K562 (cell line): Measurements from ENCODE around the gene CHCHD10. TPM values are rescaled to one million over a fixed set of nuclear protein-coding genes. Genes with fewer than 3 reads are reported as not detected.

Experiments used
- ATF1 ChIP-seq, 2 experiments: fragments of 450-650 bp in 1 of 2; IDR thresholded peaks; 2 replicates each; pipeline ENCODE4 v1.6.1; 2016; ENCODE audit warnings: missing compliant biosample characterization in 1 of 2, missing genetic modification characterization in 1 of 2
- CXXC5 ChIP-seq: fragments of 250-450 bp; sonication (Bioruptor Pico); IDR thresholded peaks from 2 replicates; pipeline ENCODE4 v1.8.0; 2022; ENCODE audit warnings: inconsistent platforms, mild to moderate bottlenecking, moderate library complexity
- HNRNPUL1 ChIP-seq: fragments of 200-400 bp; formaldehyde crosslinking; IDR thresholded peaks from 2 replicates; pipeline ENCODE4 v1.6.1; 2017; ENCODE audit warnings: low read length
- MEF2A ChIP-seq: IDR thresholded peaks from 2 replicates; pipeline ENCODE4 v1.6.1; 2011; ENCODE audit warnings: low read depth, mild to moderate bottlenecking, low read length, moderate library complexity; ENCODE audit not compliant: control insufficient read depth
- MYC ChIP-seq, 2 experiments: fragments of 250-450 bp in 1 of 2; sonication (Bioruptor Pico) in 1 of 2; IDR thresholded peaks; 2 replicates each; pipeline versions ENCODE4 v1.5.1 to v1.6.1; 2012 to 2021; ENCODE audit warnings: low read depth in 2 of 2, borderline replicate concordance in 1 of 2, improper control_type of control experiment in 1 of 2, low read length in 1 of 2, mild to moderate bottlenecking in 1 of 2, moderate library complexity in 1 of 2
- NR2C1 ChIP-seq, 2 experiments: fragments of 450-650 bp; IDR thresholded peaks; 2 replicates each; pipeline ENCODE4 v1.6.1; 2017; ENCODE audit warnings: mild to moderate bottlenecking in 2 of 2, antibody characterized with exemption in 1 of 2, inconsistent platforms in 1 of 2, missing compliant biosample characterization in 1 of 2, missing genetic modification characterization in 1 of 2
- NR4A1 ChIP-seq, 2 experiments: fragments of 250-450 bp in 1 of 2; fragments of 450-650 bp in 1 of 2; sonication (Bioruptor Pico) in 1 of 2; IDR thresholded peaks; 2 replicates each; pipeline versions ENCODE4 v1.4.0 to v1.6.1; 2016 to 2020; ENCODE audit warnings: mild to moderate bottlenecking in 2 of 2, missing compliant biosample characterization in 1 of 2, missing genetic modification characterization in 1 of 2, moderate library complexity in 1 of 2
- PHF8 ChIP-seq: fragments of 200-600 bp; sonication (generic); IDR thresholded peaks from 2 replicates; pipeline ENCODE4 v1.6.1; 2012; ENCODE audit warnings: mixed run types, mild to moderate bottlenecking, inconsistent platforms, low read length, moderate library complexity, borderline replicate concordance
- POLR2G ChIP-seq: fragments of 200-400 bp; formaldehyde crosslinking; IDR thresholded peaks from 2 replicates; pipeline ENCODE4 v1.6.1; 2017; ENCODE audit warnings: low read depth, mild to moderate bottlenecking, antibody characterized with exemption, low read length, moderate library complexity
- RB1 ChIP-seq: fragments of 450-650 bp; IDR thresholded peaks from 2 replicates; pipeline ENCODE4 v1.6.1; 2017; ENCODE audit warnings: low read depth, mild to moderate bottlenecking
- RHOXF2B ChIP-seq: fragments of 250-450 bp; sonication (Bioruptor Pico); conservative IDR thresholded peaks from 2 replicates; pipeline ENCODE4 v1.5.1; 2021
- SMARCB1 ChIP-seq: IDR thresholded peaks from 2 replicates; pipeline ENCODE4 v1.6.1; 2011; ENCODE audit warnings: improper control_type of control experiment, low read depth; ENCODE audit not compliant: insufficient read length
- TAF1 ChIP-seq: IDR thresholded peaks from 2 replicates; pipeline ENCODE4 v1.6.1; 2011; ENCODE audit warnings: mild to moderate bottlenecking, low read length, moderate library complexity; ENCODE audit not compliant: insufficient read depth, control insufficient read depth, severe bottlenecking; ENCODE audit errors: extremely low read depth
- TAF15 ChIP-seq: fragments of 200-400 bp; formaldehyde crosslinking; IDR thresholded peaks from 2 replicates; pipeline ENCODE4 v1.6.1; 2017; ENCODE audit warnings: mild to moderate bottlenecking, low read depth, low read length, moderate library complexity
- TOE1 ChIP-seq, 2 experiments: fragments of 450-650 bp in 1 of 2; sonication (generic) in 1 of 2; formaldehyde crosslinking in 1 of 2; IDR thresholded peaks; 2 replicates each; pipeline versions ENCODE4 v1.7.1 to v1.8.0; 2016 to 2022; ENCODE audit warnings: borderline replicate concordance in 2 of 2, mild to moderate bottlenecking in 2 of 2, antibody characterized with exemption in 1 of 2, inconsistent platforms in 1 of 2, low read depth in 1 of 2, missing genetic modification reagents in 1 of 2, moderate library complexity in 1 of 2
- polyA plus RNA-seq, 8 experiments: library from polyadenylated mRNA; depleted of rRNA in 4 of 8; stranded (reverse) in 5 of 8; unstranded in 3 of 8; fragments of >200 nt; fragmentation: Nextera tagmentation in 2 of 8; fragmentation: Illumina TruSeq in 1 of 8; extraction: Ambion mirVana in 2 of 8; extraction: Trizol in 1 of 8; gene quantifications; 2 replicates each; pipeline versions ENCODE4 v1.2.1 to v1.2.3, GENCODE V29; 2011 to 2014; ENCODE audit warnings: inconsistent platforms in 1 of 8, missing spikeins in 1 of 8
- total RNA-seq, 7 experiments: library from RNA; depleted of rRNA in 6 of 7; stranded (reverse); fragments of >200 nt in 6 of 7; fragmentation: Illumina TruSeq in 2 of 7; extraction: Trizol in 2 of 7; gene quantifications; 2 replicates each; pipeline versions ENCODE4 v1.2.1 to v1.2.3, GENCODE V29; 2011 to 2021; ENCODE audit warnings: low replicate concordance in 1 of 7
- TF ChIP-seq, protein P1 (sequence below): sonication (generic); formaldehyde crosslinking; IDR thresholded peaks from 2 replicates; pipeline ENCODE4 v1.4.0; 2020; ENCODE audit warnings: mild to moderate bottlenecking, missing genetic modification reagents
- TF ChIP-seq, protein P2 (sequence below): fragments of 200-800 bp; sonication (Bioruptor generic); IDR thresholded peaks from 2 replicates; pipeline ENCODE4 v1.6.1; 2017; ENCODE audit warnings: missing genetic modification characterization, missing compliant biosample characterization

Gene CHCHD10
- total and polyA plus RNA-seq, 9 of the 15 experiments (the other 6 are each of a cell fraction or from before 2014, with no cell fraction given) = 15.2 to 292 (median 102) TPM

DNA sequence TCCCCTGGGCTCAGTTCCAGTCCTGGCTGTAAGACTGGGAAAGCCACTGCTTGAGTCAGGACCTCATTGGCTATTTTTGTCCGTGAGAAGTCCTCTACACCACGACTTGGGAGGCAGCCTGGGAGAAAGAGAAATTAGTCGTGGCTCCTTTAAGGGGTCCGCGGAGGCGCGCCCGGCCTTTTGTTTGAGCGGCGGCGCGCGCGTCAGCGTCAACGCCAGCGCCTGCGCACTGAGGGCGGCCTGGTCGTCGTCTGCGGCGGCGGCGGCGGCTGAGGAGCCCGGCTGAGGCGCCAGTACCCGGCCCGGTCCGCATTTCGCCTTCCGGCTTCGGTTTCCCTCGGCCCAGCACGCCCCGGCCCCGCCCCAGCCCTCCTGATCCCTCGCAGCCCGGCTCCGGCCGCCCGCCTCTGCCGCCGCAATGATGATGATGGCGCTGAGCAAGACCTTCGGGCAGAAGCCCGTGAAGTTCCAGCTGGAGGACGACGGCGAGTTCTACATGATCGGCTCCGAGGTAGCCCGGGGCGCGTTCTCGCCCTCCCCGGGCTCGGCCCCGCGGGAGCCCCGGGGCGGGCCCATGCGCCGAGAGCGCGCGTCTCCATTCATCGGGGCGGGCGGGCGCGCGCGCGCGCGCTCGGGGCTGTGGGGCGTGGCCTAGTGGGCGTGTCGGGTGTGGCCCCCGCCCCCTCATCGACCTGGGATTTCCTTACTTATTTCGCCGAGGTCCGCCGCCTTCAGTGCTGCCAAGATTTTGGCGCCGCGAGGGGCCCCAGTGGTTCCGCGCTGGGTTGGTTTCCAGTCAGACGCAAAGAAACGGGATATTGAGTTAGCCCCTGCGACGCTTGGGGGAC is 19.2 kb upstream of the CHCHD10 start, which contains the start of gene SMARCB1 (continued):
- TF ChIP-seq, protein P1, sequence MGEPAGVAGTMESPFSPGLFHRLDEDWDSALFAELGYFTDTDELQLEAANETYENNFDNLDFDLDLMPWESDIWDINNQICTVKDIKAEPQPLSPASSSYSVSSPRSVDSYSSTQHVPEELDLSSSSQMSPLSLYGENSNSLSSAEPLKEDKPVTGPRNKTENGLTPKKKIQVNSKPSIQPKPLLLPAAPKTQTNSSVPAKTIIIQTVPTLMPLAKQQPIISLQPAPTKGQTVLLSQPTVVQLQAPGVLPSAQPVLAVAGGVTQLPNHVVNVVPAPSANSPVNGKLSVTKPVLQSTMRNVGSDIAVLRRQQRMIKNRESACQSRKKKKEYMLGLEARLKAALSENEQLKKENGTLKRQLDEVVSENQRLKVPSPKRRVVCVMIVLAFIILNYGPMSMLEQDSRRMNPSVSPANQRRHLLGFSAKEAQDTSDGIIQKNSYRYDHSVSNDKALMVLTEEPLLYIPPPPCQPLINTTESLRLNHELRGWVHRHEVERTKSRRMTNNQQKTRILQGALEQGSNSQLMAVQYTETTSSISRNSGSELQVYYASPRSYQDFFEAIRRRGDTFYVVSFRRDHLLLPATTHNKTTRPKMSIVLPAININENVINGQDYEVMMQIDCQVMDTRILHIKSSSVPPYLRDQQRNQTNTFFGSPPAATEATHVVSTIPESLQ (CRISPR knock-in tag) = 0 out of 2 replicates have a peak, but pooled peaks have one; percentile 67
- TF ChIP-seq RHOXF2B (CRISPR knock-in tag) (no peak), CXXC5 (CRISPR knock-in tag) (peak; percentile 64), NR2C1 (IDR thresholded peaks at IDR 0.05) (no peak), NR2C1 (tag; IDR thresholded peaks at IDR 0.05) (no peak), MEF2A (no peak), TAF15 (no peak), POLR2G (peak; percentile 92), TOE1 (IDR thresholded peaks at IDR 0.05; ENCODE audit: borderline replicate concordance) (peak; percentile 49; the same call in 1 of the 2 replicates), TOE1 (CRISPR knock-in tag; IDR thresholded peaks at IDR 0.05; ENCODE audit: borderline replicate concordance, low read depth) (no peak), RB1 (no peak; the same call in 1 of the 2 replicates), MYC (IDR thresholded peaks at IDR 0.05; ENCODE audit: low read depth, low read length) (peak; percentile 19; the same call in 1 of the 2 replicates), MYC (CRISPR knock-in tag; IDR thresholded peaks at IDR 0.05; ENCODE audit: borderline replicate concordance, low read depth) (no peak), HNRNPUL1 (no peak), PHF8 (peak; percentile 89), SMARCB1 (no peak), ATF1 (CRISPR knock-in tag; IDR thresholded peaks at IDR 0.05) (no peak), ATF1 (tag; IDR thresholded peaks at IDR 0.05) (peak; percentile 53; the same call in 1 of the 2 replicates), NR4A1 (CRISPR knock-in tag; IDR thresholded peaks at IDR 0.05) (no peak), NR4A1 (tag; IDR thresholded peaks at IDR 0.05) (peak; percentile 50; the same call in 1 of the 2 replicates), TAF1 (peak; percentile 70)
- TF ChIP-seq, protein P2, sequence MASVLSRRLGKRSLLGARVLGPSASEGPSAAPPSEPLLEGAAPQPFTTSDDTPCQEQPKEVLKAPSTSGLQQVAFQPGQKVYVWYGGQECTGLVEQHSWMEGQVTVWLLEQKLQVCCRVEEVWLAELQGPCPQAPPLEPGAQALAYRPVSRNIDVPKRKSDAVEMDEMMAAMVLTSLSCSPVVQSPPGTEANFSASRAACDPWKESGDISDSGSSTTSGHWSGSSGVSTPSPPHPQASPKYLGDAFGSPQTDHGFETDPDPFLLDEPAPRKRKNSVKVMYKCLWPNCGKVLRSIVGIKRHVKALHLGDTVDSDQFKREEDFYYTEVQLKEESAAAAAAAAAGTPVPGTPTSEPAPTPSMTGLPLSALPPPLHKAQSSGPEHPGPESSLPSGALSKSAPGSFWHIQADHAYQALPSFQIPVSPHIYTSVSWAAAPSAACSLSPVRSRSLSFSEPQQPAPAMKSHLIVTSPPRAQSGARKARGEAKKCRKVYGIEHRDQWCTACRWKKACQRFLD (CRISPR knock-in tag) = peak; percentile 88
